Duodenal mucosa (tissue), 2 donors: ENCODE measurements around the gene OR6N1.

Experiments used
- H3K27ac ChIP-seq: one replicate; pipeline ENCODE4 v1.7.0; 2013; ENCODE audit warnings: low read depth, low read length
- H3K27me3 ChIP-seq, 2 donors: one replicate each; pipeline ENCODE4 v1.7.0; 2013; ENCODE audit warnings: low read length in 2 of 2, control low read depth in 1 of 2; ENCODE audit not compliant: insufficient read depth in 2 of 2, control insufficient read depth in 1 of 2
- H3K36me3 ChIP-seq, 2 donors: one replicate each; pipeline ENCODE4 v1.7.0; 2013; ENCODE audit warnings: low read length in 2 of 2, control low read depth in 1 of 2; ENCODE audit not compliant: insufficient read depth in 2 of 2, control insufficient read depth in 1 of 2
- H3K4me1 ChIP-seq, 2 donors: one replicate each; pipeline ENCODE4 v1.7.0; 2013; ENCODE audit warnings: low read length in 2 of 2, control low read depth in 1 of 2; ENCODE audit not compliant: insufficient read depth in 2 of 2, control insufficient read depth in 1 of 2
- H3K4me3 ChIP-seq, 2 donors: one replicate each; pipeline ENCODE4 v1.7.0; 2013; ENCODE audit warnings: low read length in 2 of 2, low read depth in 1 of 2
- H3K9ac ChIP-seq, 2 donors: one replicate each; pipeline ENCODE4 v1.7.0; 2013; ENCODE audit warnings: low read length in 2 of 2, low read depth in 1 of 2
- H3K9me3 ChIP-seq, 2 donors: one replicate each; pipeline ENCODE4 v1.7.0; 2013; ENCODE audit warnings: low read length in 2 of 2, control low read depth in 1 of 2; ENCODE audit not compliant: control insufficient read depth in 1 of 2

The OR6N1 gene

GRCh38 chr1:158717344-158717743, 54.7 kb downstream of the OR6N1 start:
- H3K27me3 ChIP-seq: no peaks in the 10 kb centered on the region
- H3K36me3 ChIP-seq: no peaks in the 10 kb centered on the region
- H3K4me1 ChIP-seq: no peaks in the 10 kb centered on the region
- H3K27ac ChIP-seq: no peak overlapping the region
- no peak overlapping the region for H3K9ac ChIP-seq
- H3K4me3 ChIP-seq: no peak overlapping the region
- no peaks in the 10 kb centered on the region for H3K9me3 ChIP-seq

DNA sequence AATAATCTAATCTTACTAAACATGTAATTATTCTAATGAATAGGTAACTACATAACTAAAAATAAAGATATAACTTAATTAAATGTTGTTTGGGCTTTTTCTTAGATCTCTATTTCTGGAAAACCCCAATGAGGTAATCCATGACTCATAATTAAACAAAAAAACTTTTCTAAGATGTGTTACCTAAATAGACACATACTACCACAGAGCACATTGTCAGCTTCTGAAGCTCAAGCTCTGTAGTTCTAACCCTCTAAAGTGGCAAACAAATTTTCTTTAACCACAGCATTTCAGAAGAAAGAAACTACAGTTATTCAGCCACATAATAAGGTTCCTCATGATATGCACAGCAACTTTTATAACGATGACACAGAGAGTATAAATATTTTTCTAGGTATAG, 55.7 kb downstream of the OR6N1 start:
- no peak overlapping the region for H3K27ac ChIP-seq
- no peak overlapping the region for H3K9ac ChIP-seq
- no peaks in the 10 kb centered on the region for H3K27me3 ChIP-seq
- H3K36me3 ChIP-seq: no peaks in the 10 kb centered on the region
- no peaks in the 10 kb centered on the region for H3K9me3 ChIP-seq
- no peaks in the 10 kb centered on the region for H3K4me1 ChIP-seq
- no peak overlapping the region for H3K4me3 ChIP-seq

GRCh38 chr1:158714754-158715153, 57.2 kb downstream of the OR6N1 start:
- H3K27ac ChIP-seq: no peak overlapping the region
- H3K27me3 ChIP-seq: no peaks in the 10 kb centered on the region
- H3K4me1 ChIP-seq: no peaks in the 10 kb centered on the region
- no peaks in the 10 kb centered on the region for H3K36me3 ChIP-seq
- no peak overlapping the region for H3K4me3 ChIP-seq
- no peaks in the 10 kb centered on the region for H3K9me3 ChIP-seq
- H3K9ac ChIP-seq: no peak overlapping the region
